ENCODE measurements around the gene ETNK2.

GRCh38 chr1:204149635-204150565, 1.9 kb downstream of the ETNK2 start:
- TF ChIP-seq, protein P1, sequence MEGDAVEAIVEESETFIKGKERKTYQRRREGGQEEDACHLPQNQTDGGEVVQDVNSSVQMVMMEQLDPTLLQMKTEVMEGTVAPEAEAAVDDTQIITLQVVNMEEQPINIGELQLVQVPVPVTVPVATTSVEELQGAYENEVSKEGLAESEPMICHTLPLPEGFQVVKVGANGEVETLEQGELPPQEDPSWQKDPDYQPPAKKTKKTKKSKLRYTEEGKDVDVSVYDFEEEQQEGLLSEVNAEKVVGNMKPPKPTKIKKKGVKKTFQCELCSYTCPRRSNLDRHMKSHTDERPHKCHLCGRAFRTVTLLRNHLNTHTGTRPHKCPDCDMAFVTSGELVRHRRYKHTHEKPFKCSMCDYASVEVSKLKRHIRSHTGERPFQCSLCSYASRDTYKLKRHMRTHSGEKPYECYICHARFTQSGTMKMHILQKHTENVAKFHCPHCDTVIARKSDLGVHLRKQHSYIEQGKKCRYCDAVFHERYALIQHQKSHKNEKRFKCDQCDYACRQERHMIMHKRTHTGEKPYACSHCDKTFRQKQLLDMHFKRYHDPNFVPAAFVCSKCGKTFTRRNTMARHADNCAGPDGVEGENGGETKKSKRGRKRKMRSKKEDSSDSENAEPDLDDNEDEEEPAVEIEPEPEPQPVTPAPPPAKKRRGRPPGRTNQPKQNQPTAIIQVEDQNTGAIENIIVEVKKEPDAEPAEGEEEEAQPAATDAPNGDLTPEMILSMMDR (IDR thresholded peaks at IDR 0.05), result no peak
- TF ChIP-seq RCOR1 (IDR thresholded peaks at IDR 0.05; ENCODE audit: low read depth, low read length), result no peak
- no peak for TF ChIP-seq RAD21 (conservative IDR thresholded peaks at IDR 0.05 in 1 of 2, IDR thresholded peaks at IDR 0.05 in 1 of 2)

All from A549 (cell line).